GM23338 (cell line): ENCODE results near the gene ZDHHC7. TPM values are rescaled to one million over a fixed set of nuclear protein-coding genes. Genes with fewer than 3 reads are reported as not detected.

Experiments
- ATAC-seq: fragments of 200-7000 bp; cut with Tn5 transposase; 3 replicates; pipeline ENCODE4 v1.9.1; 2020
- DNase-seq: peaks from one replicate; pipeline ENCODE4 v3.0.0-alpha.2; 2015; ENCODE audit warnings: low spot score
- H2AFZ ChIP-seq: fragments of 200-600 bp; sonication (generic); 2 replicates; pipeline ENCODE4 v1.8.0; 2016; ENCODE audit warnings: antibody characterized with exemption, mild to moderate bottlenecking, moderate library complexity
- H3F3A ChIP-seq: fragments of 200-600 bp; sonication (generic); replicated peaks from 2 replicates; pipeline ENCODE4 v1.8.0; 2017; ENCODE audit warnings: antibody characterized with exemption, mixed run types, low read depth
- H3K27ac ChIP-seq: fragments of 200-600 bp; sonication (generic); 2 replicates; pipeline ENCODE4 v1.6.1; 2016; ENCODE audit warnings: low read depth
- H3K27me3 ChIP-seq: fragments of 200-600 bp; sonication (generic); 2 replicates; pipeline ENCODE4 v1.8.0; 2016; ENCODE audit warnings: mild to moderate bottlenecking, mixed run types, moderate library complexity; ENCODE audit not compliant: insufficient read depth
- H3K36me3 ChIP-seq: fragments of 200-600 bp; sonication (generic); 2 replicates; pipeline ENCODE4 v1.8.0; 2016; ENCODE audit warnings: mild to moderate bottlenecking; ENCODE audit not compliant: insufficient read depth
- H3K4me1 ChIP-seq: fragments of 200-600 bp; sonication (generic); 2 replicates; pipeline ENCODE4 v1.8.0; 2016; ENCODE audit warnings: mild to moderate bottlenecking, moderate library complexity; ENCODE audit not compliant: insufficient read depth
- H3K4me2 ChIP-seq: fragments of 200-600 bp; sonication (generic); 2 replicates; pipeline ENCODE4 v1.7.1; 2017; ENCODE audit warnings: mixed run types
- H3K4me3 ChIP-seq: fragments of 200-600 bp; sonication (generic); 2 replicates; pipeline ENCODE4 v1.6.1; 2016; ENCODE audit warnings: mixed run types
- H3K79me2 ChIP-seq: fragments of 200-600 bp; sonication (generic); replicated peaks from 2 replicates; pipeline ENCODE4 v1.8.0; 2017; ENCODE audit warnings: mild to moderate bottlenecking; ENCODE audit not compliant: insufficient read depth
- H3K9me2 ChIP-seq: fragments of 200-600 bp; sonication (generic); 2 replicates; pipeline ENCODE4 v1.8.0; 2017; ENCODE audit not compliant: insufficient read depth
- H4K20me1 ChIP-seq: fragments of 200-600 bp; sonication (generic); replicated peaks from 2 replicates; pipeline ENCODE4 v1.8.0; 2017; ENCODE audit warnings: mild to moderate bottlenecking; ENCODE audit not compliant: insufficient read depth
- H3K27ac Mint-ChIP-seq: 2 replicates; pipeline ENCODE4 v1.8.0; 2020; ENCODE audit warnings: inconsistent platforms, mild to moderate bottlenecking, moderate library complexity, mixed read lengths
- H3K27me3 Mint-ChIP-seq: 3 replicates; pipeline ENCODE4 v1.8.0; 2022; ENCODE audit warnings: low read depth, mild to moderate bottlenecking, moderate library complexity, mixed read lengths, inconsistent platforms; ENCODE audit not compliant: insufficient read depth, poor library complexity
- H3K36me3 Mint-ChIP-seq: 3 replicates; pipeline ENCODE4 v1.8.0; 2021; ENCODE audit warnings: low read depth, mild to moderate bottlenecking, inconsistent platforms, moderate library complexity, mixed read lengths
- H3K4me1 Mint-ChIP-seq: 3 replicates; pipeline ENCODE4 v1.8.0; 2020; ENCODE audit warnings: mild to moderate bottlenecking, inconsistent platforms, mixed read lengths
- H3K4me3 Mint-ChIP-seq: 3 replicates; pipeline ENCODE4 v1.8.0; 2021; ENCODE audit warnings: moderate library complexity, mild to moderate bottlenecking, inconsistent platforms, mixed read lengths
- H3K9me3 Mint-ChIP-seq: 3 replicates; pipeline ENCODE4 v1.8.0; 2020; ENCODE audit warnings: moderate library complexity, mild to moderate bottlenecking, inconsistent platforms, mixed read lengths
- ETS1 ChIP-seq: IDR thresholded peaks from 2 replicates; pipeline ENCODE4 v1.6.1; 2016; ENCODE audit warnings: antibody characterized with exemption
- EZH2 ChIP-seq: fragments of 200-600 bp; sonication (generic); IDR thresholded peaks from one replicate; pipeline ENCODE4 v1.8.0; 2017; ENCODE audit warnings: antibody characterized with exemption, mild to moderate bottlenecking, low read depth; ENCODE audit not compliant: unreplicated experiment
- EZH2phosphoT487 ChIP-seq: fragments of 200-600 bp; sonication (generic); IDR thresholded peaks from one replicate; pipeline ENCODE4 v1.8.1; 2018; ENCODE audit warnings: antibody characterized with exemption; ENCODE audit not compliant: unreplicated experiment
- POLR2AphosphoS5 ChIP-seq: IDR thresholded peaks from 2 replicates; pipeline ENCODE4 v1.6.1; 2016; ENCODE audit warnings: antibody characterized with exemption, low read depth
- STAT1 ChIP-seq: IDR thresholded peaks from one replicate; pipeline ENCODE4 v1.6.1; 2016; ENCODE audit warnings: antibody characterized with exemption; ENCODE audit not compliant: unreplicated experiment
- ZNF114 ChIP-seq: fragments of 250-450 bp; sonication (Bioruptor Pico); IDR thresholded peaks from 2 replicates; pipeline ENCODE4 v1.5.0; 2020; ENCODE audit warnings: mild to moderate bottlenecking, moderate library complexity
- ZNF331 ChIP-seq: fragments of 250-450 bp; sonication (Bioruptor Pico); IDR thresholded peaks from 2 replicates; pipeline ENCODE4 v1.5.0; 2020; ENCODE audit warnings: low read depth, mild to moderate bottlenecking, moderate library complexity
- polyA plus RNA-seq: library from polyadenylated mRNA; unstranded; fragments of >200 nt; fragmentation: Nextera tagmentation; extraction: Ambion mirVana; gene quantifications from 2 replicates; pipeline ENCODE4 v1.2.1, GENCODE V29; 2016
- total RNA-seq: library from RNA; depleted of rRNA; stranded (reverse); fragments of >200 nt; shearing (Covaris generic); gene quantifications from 2 replicates; pipeline ENCODE4 v1.2.3, GENCODE V29; 2014
- TF ChIP-seq, protein P1 (sequence below): fragments of 250-450 bp; sonication (Bioruptor Pico); IDR thresholded peaks from 2 replicates; pipeline ENCODE4 v1.5.0; 2020; ENCODE audit warnings: mild to moderate bottlenecking, moderate library complexity

Gene ZDHHC7
- total and polyA plus RNA-seq, 2 experiments from 2014 or later: 13.1 to 46.1 TPM

DNA sequence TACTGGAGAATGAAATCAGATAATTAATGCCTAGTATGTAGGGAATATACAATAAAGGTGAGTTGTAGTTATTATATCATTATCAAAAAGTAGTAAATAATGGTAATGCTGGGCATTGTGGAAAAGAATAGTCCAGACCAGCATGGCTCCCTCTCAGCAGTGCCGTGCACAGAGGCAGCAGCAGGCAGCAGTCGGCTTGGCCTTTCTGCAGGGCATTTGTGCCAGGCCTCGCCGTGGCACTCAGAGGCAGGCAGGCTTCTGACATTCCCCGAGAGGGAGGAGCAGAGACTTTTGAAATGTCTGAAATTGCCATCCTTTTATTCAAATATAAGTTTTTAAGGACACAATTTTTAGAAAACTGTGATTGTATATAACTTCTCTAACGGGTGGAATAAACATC lies 31.3 kb upstream of the ZDHHC7 start:
- no peaks in the 10 kb centered on the region for H3K27me3 ChIP-seq
- no peak overlapping the region for H3K27ac Mint-ChIP-seq

More for the DNA sequence above, 31.3 kb upstream of the ZDHHC7 start:
- no peak overlapping the region for H3K4me3 ChIP-seq
- no peak overlapping the region for H3K4me2 ChIP-seq
- TF ChIP-seq, protein P1, sequence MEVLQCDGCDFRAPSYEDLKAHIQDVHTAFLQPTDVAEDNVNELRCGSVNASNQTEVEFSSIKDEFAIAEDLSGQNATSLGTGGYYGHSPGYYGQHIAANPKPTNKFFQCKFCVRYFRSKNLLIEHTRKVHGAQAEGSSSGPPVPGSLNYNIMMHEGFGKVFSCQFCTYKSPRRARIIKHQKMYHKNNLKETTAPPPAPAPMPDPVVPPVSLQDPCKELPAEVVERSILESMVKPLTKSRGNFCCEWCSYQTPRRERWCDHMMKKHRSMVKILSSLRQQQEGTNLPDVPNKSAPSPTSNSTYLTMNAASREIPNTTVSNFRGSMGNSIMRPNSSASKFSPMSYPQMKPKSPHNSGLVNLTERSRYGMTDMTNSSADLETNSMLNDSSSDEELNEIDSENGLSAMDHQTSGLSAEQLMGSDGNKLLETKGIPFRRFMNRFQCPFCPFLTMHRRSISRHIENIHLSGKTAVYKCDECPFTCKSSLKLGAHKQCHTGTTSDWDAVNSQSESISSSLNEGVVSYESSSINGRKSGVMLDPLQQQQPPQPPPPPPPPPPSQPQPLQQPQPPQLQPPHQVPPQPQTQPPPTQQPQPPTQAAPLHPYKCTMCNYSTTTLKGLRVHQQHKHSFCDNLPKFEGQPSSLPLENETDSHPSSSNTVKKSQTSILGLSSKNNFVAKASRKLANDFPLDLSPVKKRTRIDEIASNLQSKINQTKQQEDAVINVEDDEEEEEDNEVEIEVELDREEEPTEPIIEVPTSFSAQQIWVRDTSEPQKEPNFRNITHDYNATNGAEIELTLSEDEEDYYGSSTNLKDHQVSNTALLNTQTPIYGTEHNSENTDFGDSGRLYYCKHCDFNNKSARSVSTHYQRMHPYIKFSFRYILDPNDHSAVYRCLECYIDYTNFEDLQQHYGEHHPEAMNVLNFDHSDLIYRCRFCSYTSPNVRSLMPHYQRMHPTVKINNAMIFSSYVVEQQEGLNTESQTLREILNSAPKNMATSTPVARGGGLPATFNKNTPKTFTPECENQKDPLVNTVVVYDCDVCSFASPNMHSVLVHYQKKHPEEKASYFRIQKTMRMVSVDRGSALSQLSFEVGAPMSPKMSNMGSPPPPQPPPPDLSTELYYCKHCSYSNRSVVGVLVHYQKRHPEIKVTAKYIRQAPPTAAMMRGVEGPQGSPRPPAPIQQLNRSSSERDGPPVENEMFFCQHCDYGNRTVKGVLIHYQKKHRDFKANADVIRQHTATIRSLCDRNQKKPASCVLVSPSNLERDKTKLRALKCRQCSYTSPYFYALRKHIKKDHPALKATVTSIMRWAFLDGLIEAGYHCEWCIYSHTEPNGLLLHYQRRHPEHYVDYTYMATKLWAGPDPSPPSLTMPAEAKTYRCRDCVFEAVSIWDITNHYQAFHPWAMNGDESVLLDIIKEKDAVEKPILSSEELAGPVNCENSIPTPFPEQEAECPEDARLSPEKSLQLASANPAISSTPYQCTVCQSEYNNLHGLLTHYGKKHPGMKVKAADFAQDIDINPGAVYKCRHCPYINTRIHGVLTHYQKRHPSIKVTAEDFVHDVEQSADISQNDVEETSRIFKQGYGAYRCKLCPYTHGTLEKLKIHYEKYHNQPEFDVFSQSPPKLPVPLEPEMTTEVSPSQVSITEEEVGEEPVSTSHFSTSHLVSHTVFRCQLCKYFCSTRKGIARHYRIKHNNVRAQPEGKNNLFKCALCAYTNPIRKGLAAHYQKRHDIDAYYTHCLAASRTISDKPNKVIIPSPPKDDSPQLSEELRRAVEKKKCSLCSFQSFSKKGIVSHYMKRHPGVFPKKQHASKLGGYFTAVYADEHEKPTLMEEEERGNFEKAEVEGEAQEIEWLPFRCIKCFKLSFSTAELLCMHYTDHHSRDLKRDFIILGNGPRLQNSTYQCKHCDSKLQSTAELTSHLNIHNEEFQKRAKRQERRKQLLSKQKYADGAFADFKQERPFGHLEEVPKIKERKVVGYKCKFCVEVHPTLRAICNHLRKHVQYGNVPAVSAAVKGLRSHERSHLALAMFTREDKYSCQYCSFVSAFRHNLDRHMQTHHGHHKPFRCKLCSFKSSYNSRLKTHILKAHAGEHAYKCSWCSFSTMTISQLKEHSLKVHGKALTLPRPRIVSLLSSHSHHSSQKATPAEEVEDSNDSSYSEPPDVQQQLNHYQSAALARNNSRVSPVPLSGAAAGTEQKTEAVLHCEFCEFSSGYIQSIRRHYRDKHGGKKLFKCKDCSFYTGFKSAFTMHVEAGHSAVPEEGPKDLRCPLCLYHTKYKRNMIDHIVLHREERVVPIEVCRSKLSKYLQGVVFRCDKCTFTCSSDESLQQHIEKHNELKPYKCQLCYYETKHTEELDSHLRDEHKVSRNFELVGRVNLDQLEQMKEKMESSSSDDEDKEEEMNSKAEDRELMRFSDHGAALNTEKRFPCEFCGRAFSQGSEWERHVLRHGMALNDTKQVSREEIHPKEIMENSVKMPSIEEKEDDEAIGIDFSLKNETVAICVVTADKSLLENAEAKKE (CRISPR knock-in tag): no peak
- TF ChIP-seq EZH2 (no peak), ZNF114 (CRISPR knock-in tag) (no peak), EZH2phosphoT487 (no peak), ETS1 (no peak), POLR2AphosphoS5 (no peak), ZNF331 (CRISPR knock-in tag) (no peak), STAT1 (no peak)
- no peak overlapping the region for H3K4me3 Mint-ChIP-seq
- peaks cover 8% of the 10 kb centered on the region for H3K27me3 Mint-ChIP-seq
- H3K9me3 Mint-ChIP-seq: no peaks in the 10 kb centered on the region
- no peak for DNase-seq
- H3K79me2 ChIP-seq: no peaks in the 10 kb centered on the region
- H3K4me1 Mint-ChIP-seq: no peaks in the 10 kb centered on the region; the same call in 2 of the 3 replicates
- H2AFZ ChIP-seq: no peak overlapping the region
- H3K36me3 Mint-ChIP-seq: no peaks in the 10 kb centered on the region
- no peaks in the 10 kb centered on the region for H3K9me2 ChIP-seq
- H4K20me1 ChIP-seq: no peaks in the 10 kb centered on the region
- no peak for ATAC-seq
- H3K27ac ChIP-seq: no peak overlapping the region
- no peaks in the 10 kb centered on the region for H3K36me3 ChIP-seq
- no peaks in the 10 kb centered on the region for H3K4me1 ChIP-seq
- H3F3A ChIP-seq: no peaks in the 10 kb centered on the region
